Gastrocnemius medialis (tissue), 4 donors: ENCODE data around the gene NLGN1. TPM values are rescaled to one million over a fixed set of nuclear protein-coding genes. Genes with fewer than 3 reads are reported as not detected.

Experiments used
- ATAC-seq, 2 donors: fragments of 150-250 bp; one replicate each; pipeline ENCODE4 v1.9.1; 2016
- DNase-seq, 2 donors: peaks; one replicate each; pipeline ENCODE4 v3.0.0-alpha.2; 2019
- H3K27ac ChIP-seq, 4 donors: fragments of 200-600 bp; sonication (generic); 1 replicate in 1 of 4; 2 replicates in 3 of 4; pipeline ENCODE4 v1.5.1; 2016 to 2018; ENCODE audit warnings: mild to moderate bottlenecking in 2 of 4, moderate library complexity in 1 of 4
- H3K27me3 ChIP-seq, 3 donors: fragments of 200-600 bp; sonication (generic) in 2 of 3; 1 replicate in 1 of 3; 2 replicates in 2 of 3; pipeline versions ENCODE4 v1.5.1 to v1.6.0; 2016 to 2019; ENCODE audit warnings: mild to moderate bottlenecking in 1 of 3, moderate library complexity in 1 of 3
- H3K36me3 ChIP-seq, 2 donors: fragments of 200-600 bp; sonication (generic) in 1 of 2; one replicate each; pipeline ENCODE4 v1.5.1; 2017 to 2018
- H3K4me1 ChIP-seq, 2 donors: fragments of 200-600 bp; sonication (generic) in 1 of 2; one replicate each; pipeline ENCODE4 v1.5.1; 2016 to 2017; ENCODE audit warnings: mild to moderate bottlenecking in 2 of 2
- H3K4me3 ChIP-seq, 4 donors: fragments of 200-600 bp; sonication (generic) in 3 of 4; 1 replicate in 1 of 4; 2 replicates in 3 of 4; pipeline ENCODE4 v1.5.1; 2016 to 2019; ENCODE audit warnings: mild to moderate bottlenecking in 2 of 4
- H3K9me3 ChIP-seq, 3 donors: fragments of 200-600 bp; sonication (generic) in 2 of 3; 1 replicate in 1 of 3; 2 replicates in 2 of 3; pipeline ENCODE4 v1.5.1; 2016 to 2019
- POLR2A ChIP-seq, 2 donors: fragments of 450-650 bp; IDR thresholded peaks; one replicate each; pipeline ENCODE4 v1.6.1; 2017; ENCODE audit warnings: antibody characterized with exemption in 2 of 2, mild to moderate bottlenecking in 2 of 2, moderate library complexity in 2 of 2
- in situ Hi-C, 4 donors: fragments of 200-750 bp; cut with MboI; loops; one replicate each; pipeline versions ENCODE4 v1.15.0 to v1.8.0; 2017; ENCODE audit warnings: low sequenced_read_pairs in 4 of 4
- intact Hi-C: fragments of 100-400 bp; cut with DNase I; formaldehyde crosslinking; loops from one replicate; pipeline ENCODE4 v1.15.1; 2023; ENCODE audit warnings: low total_unique reads
- total RNA-seq, 4 donors: library from RNA; depleted of rRNA; stranded (reverse); fragments of >200 nt; gene quantifications; one replicate each; pipeline versions ENCODE4 v1.1.0 to v1.2.3, GENCODE V29; 2016
- TF ChIP-seq, protein P1 (sequence below), 5 experiments: fragments of 450-650 bp in 3 of 5; fragments of 200-600 bp in 2 of 5; sonication (generic) in 2 of 5; IDR thresholded peaks in 4 of 5; conservative IDR thresholded peaks in 1 of 5; 1 replicate in 4 of 5; 2 replicates in 1 of 5; pipeline ENCODE4 v1.5.1; 2016 to 2019; ENCODE audit warnings: antibody characterized with exemption in 5 of 5, mild to moderate bottlenecking in 3 of 5, moderate library complexity in 3 of 5

The NLGN1 gene
- total RNA-seq, 4 donors from 2014 or later: 0.52 to 1.9 (median 1.1) TPM

DNA sequence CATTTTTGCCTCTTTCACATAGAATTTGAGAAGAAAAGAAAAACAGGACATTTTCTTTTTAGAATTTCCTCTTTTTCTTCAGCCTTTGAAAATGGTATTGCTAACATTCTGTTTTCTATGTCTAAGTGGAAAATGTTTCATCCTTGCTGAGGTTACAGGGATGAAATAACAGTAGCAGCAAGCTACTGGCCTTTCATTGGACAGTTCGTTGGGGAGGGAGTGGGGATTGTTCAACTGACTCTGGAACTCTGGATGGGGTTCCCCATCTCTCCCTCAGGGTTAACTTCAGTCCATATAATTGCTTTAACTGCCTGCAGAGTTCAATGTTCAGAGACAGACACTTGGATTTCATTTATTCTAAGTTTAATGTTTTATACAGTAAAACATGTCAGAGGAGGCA is 346.0 kb downstream of the NLGN1 start:
- H3K4me3 ChIP-seq: no peak overlapping the region
- no peaks in the 10 kb centered on the region for H3K4me1 ChIP-seq
- in situ Hi-C loops: no loop called here
- DNase-seq (no peak), ATAC-seq (no peak)
- no peaks in the 10 kb centered on the region for H3K27me3 ChIP-seq
- intact Hi-C loops: no loop called here
- no peaks in the 10 kb centered on the region for H3K36me3 ChIP-seq
- no peak overlapping the region for H3K27ac ChIP-seq
- TF ChIP-seq, protein P1, sequence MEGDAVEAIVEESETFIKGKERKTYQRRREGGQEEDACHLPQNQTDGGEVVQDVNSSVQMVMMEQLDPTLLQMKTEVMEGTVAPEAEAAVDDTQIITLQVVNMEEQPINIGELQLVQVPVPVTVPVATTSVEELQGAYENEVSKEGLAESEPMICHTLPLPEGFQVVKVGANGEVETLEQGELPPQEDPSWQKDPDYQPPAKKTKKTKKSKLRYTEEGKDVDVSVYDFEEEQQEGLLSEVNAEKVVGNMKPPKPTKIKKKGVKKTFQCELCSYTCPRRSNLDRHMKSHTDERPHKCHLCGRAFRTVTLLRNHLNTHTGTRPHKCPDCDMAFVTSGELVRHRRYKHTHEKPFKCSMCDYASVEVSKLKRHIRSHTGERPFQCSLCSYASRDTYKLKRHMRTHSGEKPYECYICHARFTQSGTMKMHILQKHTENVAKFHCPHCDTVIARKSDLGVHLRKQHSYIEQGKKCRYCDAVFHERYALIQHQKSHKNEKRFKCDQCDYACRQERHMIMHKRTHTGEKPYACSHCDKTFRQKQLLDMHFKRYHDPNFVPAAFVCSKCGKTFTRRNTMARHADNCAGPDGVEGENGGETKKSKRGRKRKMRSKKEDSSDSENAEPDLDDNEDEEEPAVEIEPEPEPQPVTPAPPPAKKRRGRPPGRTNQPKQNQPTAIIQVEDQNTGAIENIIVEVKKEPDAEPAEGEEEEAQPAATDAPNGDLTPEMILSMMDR (IDR thresholded peaks at IDR 0.05 in 4 of 5, conservative IDR thresholded peaks at IDR 0.05 in 1 of 5): no peak
- no peak for TF ChIP-seq POLR2A (IDR thresholded peaks at IDR 0.05)
- no peaks in the 10 kb centered on the region for H3K9me3 ChIP-seq

DNA sequence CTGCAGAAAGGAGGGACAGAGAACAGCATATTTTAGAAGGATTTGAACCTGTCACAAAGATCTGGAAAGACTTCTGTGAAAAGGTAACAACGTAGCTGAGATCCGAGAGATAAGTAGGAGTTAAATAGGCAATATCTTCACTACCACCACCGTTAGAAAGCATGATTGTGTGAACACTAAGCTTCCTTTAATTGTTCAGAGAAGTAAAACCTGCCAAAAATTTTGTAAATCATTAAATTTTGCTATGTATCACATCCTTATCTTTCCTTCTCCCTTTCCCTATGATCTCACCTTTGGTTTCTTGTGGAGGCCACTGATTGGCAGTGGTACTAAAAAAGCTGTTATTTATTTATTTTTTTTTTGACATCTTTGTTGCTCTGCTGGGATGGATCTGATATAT is 346.9 kb downstream of the NLGN1 start:
- no peak for ATAC-seq
- Histone ChIP-seq H3K4me3 (no peak overlapping the region), H3K27me3 (no peaks in the 10 kb centered on the region), H3K9me3 (no peaks in the 10 kb centered on the region), H3K27ac (no peak overlapping the region), H3K36me3 (no peaks in the 10 kb centered on the region), H3K4me1 (no peaks in the 10 kb centered on the region)
- in situ Hi-C loops (no loop called here), intact Hi-C loops (no loop called here)
- no peak for TF ChIP-seq POLR2A (IDR thresholded peaks at IDR 0.05)
- TF ChIP-seq, protein P1 (IDR thresholded peaks at IDR 0.05 in 4 of 5, conservative IDR thresholded peaks at IDR 0.05 in 1 of 5): no peak
- no peak for DNase-seq

DNA sequence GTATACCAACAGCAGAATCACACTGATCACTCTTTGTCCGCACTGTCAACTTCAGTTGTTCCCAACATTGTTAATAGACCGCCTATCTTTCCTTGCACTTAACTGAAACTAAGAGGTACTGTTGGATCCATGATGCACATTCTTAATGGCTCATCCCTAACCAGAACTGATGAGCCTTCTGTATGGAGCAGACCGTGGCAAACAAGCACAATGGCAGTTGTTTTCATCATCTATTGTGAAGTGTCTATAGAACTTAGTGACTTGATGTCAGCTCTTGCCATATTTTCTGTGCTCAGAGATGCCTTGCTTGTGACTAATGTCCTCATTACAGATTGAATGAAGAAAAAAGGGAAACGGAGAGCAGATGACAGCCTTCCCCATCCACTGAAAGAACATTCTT is 347.4 kb downstream of the NLGN1 start:
- Histone ChIP-seq H3K4me3 (no peak overlapping the region), H3K9me3 (no peaks in the 10 kb centered on the region), H3K4me1 (no peaks in the 10 kb centered on the region), H3K27ac (no peak overlapping the region), H3K36me3 (no peaks in the 10 kb centered on the region), H3K27me3 (no peaks in the 10 kb centered on the region)
- no peak for DNase-seq
- no peak for TF ChIP-seq POLR2A (IDR thresholded peaks at IDR 0.05)
- TF ChIP-seq, protein P1 (IDR thresholded peaks at IDR 0.05 in 4 of 5, conservative IDR thresholded peaks at IDR 0.05 in 1 of 5): no peak
- intact Hi-C loops (no loop called here), in situ Hi-C loops (no loop called here)
- ATAC-seq: no peak

DNA sequence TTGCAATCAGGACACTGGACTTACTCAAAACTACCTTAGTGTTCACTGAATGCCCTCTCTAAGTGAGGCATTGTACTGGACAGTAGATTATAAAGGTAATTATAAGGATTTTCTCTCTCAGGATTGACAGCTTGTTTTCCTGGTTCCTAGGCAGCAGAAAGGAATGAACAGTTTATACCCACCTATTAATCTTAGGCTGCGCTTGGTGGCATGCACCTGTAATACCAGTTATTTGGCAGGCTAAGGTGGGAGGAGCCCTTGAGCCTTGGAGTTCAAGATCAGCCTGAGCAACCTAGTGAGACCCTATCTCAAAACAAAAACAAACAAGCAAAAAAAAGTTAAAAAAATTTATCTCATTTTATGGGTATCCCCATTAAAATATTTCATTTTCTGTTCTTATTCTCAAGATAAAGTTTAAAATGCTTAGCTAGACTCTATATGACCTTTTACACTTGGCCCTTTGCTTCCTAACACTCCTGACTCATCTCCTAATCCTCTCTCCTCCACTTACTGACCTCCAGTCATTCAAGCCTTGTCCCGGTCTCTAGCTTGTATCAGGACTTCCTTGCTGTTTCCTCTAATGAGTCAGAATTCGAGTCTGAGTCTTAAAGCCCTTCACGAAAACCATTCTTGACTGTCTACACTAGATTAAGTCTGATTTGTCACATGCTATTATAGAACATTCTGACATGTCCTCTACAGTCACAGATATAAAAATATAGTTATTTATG is 348.6 kb downstream of the NLGN1 start:
- no peaks in the 10 kb centered on the region for H3K36me3 ChIP-seq
- DNase-seq (no peak), ATAC-seq (no peak)
- no peaks in the 10 kb centered on the region for H3K9me3 ChIP-seq
- intact Hi-C loops: no loop called here
- no peak overlapping the region for H3K4me3 ChIP-seq
- no peak overlapping the region for H3K27ac ChIP-seq
- no peaks in the 10 kb centered on the region for H3K27me3 ChIP-seq
- in situ Hi-C loops: no loop called here
- TF ChIP-seq, protein P1 (IDR thresholded peaks at IDR 0.05 in 4 of 5, conservative IDR thresholded peaks at IDR 0.05 in 1 of 5): no peak
- no peak for TF ChIP-seq POLR2A (IDR thresholded peaks at IDR 0.05)
- no peaks in the 10 kb centered on the region for H3K4me1 ChIP-seq

DNA sequence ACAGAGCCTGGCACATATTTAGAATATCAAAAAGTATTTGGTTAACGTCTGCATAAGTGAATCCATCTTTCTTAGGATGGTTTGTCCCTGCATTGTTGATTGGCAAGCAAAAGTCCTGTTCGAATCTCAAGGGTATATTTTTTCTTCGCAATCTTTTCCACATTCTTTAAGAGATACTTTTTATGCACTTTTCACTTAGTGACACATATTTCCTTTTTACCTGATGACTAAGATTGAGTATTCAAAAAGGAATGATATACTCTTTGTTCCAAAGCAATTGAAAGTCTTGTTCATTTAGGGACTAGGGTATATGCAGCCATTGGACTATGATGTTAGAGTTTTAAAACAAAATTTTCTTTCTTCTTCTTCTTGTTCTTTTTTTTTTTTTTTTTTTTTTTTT is 349.9 kb downstream of the NLGN1 start:
- no peak overlapping the region for H3K27ac ChIP-seq
- TF ChIP-seq POLR2A (IDR thresholded peaks at IDR 0.05): no peak
- TF ChIP-seq, protein P1 (IDR thresholded peaks at IDR 0.05 in 4 of 5, conservative IDR thresholded peaks at IDR 0.05 in 1 of 5): no peak
- H3K27me3 ChIP-seq: no peaks in the 10 kb centered on the region
- H3K4me1 ChIP-seq: no peaks in the 10 kb centered on the region
- intact Hi-C loops: no loop called here
- H3K36me3 ChIP-seq: no peaks in the 10 kb centered on the region
- DNase-seq: no peak
- H3K4me3 ChIP-seq: no peak overlapping the region
- in situ Hi-C loops: no loop called here
- ATAC-seq: no peak
- H3K9me3 ChIP-seq: no peaks in the 10 kb centered on the region
